HS-27A (cell line): Measurements from ENCODE around the gene AFAP1.

ENCODE experiments used
- DNase-seq: peaks from one replicate; pipeline ENCODE4 v3.0.0-alpha.2; 2012; ENCODE audit warnings: low read depth, missing footprints

The AFAP1 gene

GRCh38 chr4:7910952-7911578 lies 28.6 kb downstream of the AFAP1 start:
- peak; percentile 70 for DNase-seq

DNA sequence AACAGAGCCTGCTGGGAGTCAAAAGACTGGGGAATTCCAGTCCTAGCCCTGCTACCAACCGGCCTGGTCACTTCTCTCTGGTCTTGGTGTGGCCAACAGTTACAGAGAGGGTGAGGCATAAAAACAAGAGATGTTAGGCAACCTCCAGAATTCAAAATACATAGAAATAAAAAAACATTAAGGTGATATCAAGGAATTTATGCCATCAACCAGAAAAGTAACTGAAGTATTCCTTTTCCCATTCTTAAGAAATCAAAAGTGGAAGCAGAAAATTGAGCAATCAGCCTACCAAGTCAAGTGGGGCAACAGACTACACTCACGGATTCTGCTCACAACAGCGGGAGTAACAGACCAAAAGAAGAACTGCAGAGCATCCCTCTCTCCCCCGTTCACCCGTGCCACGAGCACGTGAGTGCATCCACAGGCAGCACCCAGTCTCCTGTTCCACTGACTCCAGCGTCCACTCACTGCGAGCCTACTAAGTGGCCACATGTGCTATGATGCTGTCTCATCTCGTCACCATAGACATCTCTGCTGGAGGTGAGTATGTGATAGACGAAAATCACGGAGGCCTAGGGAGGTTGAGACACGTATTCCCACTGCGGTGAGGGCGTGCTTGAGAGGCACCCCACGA lies 29.3 kb downstream of the AFAP1 start:
- DNase-seq, result no peak

GRCh38 chr4:7909463-7910262 lies 30.0 kb downstream of the AFAP1 start:
- no peak for DNase-seq

DNA sequence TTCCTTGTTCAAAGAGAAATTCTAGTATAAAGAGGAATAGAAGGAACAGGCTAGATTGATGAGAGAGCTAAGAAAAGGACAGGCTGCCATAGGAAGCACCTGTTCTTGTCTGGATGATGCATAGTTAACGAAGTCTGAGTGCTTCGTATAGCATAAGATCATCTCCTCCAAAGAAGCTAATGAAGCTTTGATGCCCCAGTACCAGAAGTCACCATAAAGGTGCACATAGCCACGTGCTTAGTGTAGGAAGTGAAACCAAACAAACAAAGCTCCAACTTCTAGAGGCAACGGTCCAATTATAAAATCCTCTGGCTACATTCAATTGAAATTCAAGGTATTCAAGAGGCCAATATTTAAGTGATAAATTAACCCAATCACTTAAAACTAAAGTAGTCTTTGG lies 31.0 kb downstream of the AFAP1 start:
- DNase-seq, result no peak

- no peak for DNase-seq
Measured at GRCh38 chr4:7907142-7907541, 32.5 kb downstream of the AFAP1 start.

- DNase-seq, result no peak
Measured at GRCh38 chr4:7906171-7906701, 33.4 kb downstream of the AFAP1 start.

GRCh38 chr4:7904952-7905915 lies 34.4 kb downstream of the AFAP1 start:
- DNase-seq, result no peak

- no peak for DNase-seq
Measured at GRCh38 chr4:7903791-7904516, 35.7 kb downstream of the AFAP1 start.

DNA sequence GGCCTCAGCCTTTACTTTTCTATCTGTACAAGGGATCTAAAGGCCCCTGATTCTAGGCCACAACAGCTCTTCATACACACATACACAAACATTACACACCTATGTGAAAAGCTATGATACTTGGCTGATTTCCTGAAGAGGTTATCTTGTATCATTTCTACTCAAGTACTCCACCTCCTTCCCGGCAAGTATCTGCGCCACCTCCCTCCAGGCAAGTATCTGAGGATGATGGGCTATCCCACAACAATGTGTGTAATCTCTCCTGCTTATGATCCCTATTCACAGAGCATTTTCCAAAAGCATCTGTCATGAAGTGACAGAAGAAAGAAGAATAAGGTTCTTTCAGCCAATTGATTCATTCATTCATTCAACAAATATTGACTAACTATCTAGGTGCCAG lies 36.8 kb downstream of the AFAP1 start:
- DNase-seq, result no peak

DNA sequence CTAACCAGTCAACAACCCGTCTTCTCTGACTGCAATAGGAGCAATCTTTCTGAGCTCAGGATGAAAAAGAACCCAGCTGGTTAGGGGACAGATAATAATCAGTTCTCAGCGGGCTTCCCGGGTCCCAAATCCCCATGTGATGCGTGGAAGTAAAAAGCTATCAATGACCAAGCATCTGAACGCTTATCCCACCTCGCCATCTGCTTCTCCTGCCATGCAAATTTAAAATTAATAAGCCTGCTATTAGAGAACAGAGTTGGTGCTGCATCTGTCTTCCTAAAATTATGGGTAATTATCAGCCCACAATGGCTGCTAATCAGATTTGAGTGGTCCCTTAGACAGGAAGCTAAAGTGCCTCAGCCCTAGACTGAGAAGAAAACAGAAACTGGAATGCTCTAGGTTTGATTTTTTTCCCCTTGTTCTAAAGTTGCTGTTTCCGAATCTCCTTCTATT lies 37.5 kb downstream of the AFAP1 start:
- no peak for DNase-seq

DNA sequence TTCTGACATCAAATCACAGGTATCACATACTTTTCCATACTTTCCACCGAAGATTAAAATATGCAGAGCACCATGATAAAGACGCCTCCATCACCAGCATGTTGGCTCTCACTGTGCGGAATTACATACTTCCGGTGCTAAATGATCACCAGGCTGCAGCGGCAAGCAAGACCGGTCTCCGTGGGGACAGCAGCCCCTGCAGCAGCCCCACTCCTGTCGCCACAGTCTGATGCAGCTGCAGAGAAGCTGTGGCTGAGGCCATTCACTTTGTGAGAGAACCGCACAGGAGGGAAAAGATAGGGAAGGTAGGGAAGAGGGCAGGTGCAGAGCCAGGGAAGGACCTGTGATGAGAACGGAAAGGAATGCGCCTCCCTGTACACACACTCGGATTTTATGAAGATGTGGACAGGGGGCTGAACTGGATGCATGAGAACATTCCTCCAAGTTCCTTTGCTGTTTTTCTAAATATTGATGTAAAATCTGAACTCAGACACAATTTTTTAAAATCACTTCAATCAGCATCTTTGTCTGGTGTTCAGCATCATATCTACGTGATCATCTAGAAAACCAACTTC lies 38.3 kb downstream of the AFAP1 start:
- DNase-seq, result no peak

GRCh38 chr4:7900334-7900909 lies 39.2 kb downstream of the AFAP1 start:
- no peak for DNase-seq

GRCh38 chr4:7899184-7899869 lies 40.3 kb downstream of the AFAP1 start:
- DNase-seq, result no peak

DNA sequence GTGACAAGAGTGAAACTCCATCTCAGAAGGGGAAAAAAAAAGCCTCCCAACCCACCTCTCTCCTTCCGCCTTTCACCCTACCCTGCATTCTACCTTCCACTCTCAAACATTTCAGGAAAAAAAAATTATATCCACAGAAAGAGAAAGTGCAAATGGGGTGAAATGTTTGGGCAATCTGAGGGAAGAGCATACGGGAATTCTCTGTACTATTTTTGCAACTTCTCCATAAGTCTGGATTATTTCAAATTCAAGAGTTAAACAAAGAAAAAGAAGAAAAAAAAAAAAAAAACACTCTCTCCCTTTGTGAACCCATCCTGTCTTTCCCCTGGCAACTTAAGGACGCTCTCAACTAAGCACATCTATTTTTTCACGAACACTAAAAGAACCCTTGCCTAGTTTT lies 41.3 kb downstream of the AFAP1 start:
- no peak for DNase-seq

GRCh38 chr4:7897811-7898210 lies 41.9 kb downstream of the AFAP1 start:
- no peak for DNase-seq

- DNase-seq, result no peak
Measured at GRCh38 chr4:7894677-7895181, 44.9 kb downstream of the AFAP1 start.

DNA sequence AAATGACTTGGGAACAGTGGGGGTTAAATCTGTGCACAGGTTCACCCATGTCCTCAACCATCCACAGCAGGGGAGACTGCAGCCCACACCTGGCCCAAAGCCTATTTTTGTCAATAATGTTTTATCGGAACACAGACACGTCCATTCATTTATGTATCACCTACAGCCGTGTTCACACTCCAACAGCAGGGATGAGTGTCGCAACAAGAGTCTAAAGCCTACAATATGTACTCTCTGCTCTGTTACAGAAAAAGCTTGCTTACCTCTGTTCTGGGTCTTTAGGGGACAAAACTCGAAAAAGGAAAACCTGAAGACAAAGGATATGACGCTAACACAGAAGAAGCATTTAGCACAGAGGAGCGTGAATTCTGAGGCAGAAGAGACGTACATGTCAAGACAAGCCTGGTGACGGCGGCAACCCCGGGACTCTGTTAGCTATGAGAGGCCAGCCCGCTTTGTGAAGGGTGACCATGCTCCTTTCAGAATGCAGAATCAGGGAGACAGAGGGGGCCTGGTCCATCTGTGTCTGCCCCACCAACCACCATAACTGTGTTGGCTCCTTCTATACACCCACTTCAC lies 45.5 kb downstream of the AFAP1 start:
- no peak for DNase-seq

DNA sequence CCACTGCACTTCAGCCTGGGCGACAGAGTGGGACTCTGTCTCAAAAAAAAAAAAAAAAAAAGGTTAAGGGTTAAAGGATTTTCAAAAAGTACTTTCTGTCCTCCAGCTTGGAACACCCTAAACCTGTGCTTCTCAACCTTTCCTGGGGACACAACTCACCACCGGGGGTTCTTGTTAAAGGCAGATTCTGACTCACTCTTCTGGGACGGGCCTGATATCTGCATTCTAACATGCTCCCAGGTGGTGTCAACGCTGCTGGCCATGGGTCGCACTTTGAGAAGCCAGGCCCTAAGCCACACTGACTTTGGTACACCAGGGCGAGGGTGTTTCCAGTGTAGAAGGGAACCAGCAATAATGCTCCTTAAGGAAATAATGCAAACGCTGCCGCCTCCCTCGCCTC lies 46.1 kb downstream of the AFAP1 start:
- DNase-seq, result no peak
